ENCODE measurements around the gene DRC1.

Gene DRC1

GRCh38 chr2:26474261-26474785 lies 72.6 kb downstream of the DRC1 start:
- TF ChIP-seq, protein P1, sequence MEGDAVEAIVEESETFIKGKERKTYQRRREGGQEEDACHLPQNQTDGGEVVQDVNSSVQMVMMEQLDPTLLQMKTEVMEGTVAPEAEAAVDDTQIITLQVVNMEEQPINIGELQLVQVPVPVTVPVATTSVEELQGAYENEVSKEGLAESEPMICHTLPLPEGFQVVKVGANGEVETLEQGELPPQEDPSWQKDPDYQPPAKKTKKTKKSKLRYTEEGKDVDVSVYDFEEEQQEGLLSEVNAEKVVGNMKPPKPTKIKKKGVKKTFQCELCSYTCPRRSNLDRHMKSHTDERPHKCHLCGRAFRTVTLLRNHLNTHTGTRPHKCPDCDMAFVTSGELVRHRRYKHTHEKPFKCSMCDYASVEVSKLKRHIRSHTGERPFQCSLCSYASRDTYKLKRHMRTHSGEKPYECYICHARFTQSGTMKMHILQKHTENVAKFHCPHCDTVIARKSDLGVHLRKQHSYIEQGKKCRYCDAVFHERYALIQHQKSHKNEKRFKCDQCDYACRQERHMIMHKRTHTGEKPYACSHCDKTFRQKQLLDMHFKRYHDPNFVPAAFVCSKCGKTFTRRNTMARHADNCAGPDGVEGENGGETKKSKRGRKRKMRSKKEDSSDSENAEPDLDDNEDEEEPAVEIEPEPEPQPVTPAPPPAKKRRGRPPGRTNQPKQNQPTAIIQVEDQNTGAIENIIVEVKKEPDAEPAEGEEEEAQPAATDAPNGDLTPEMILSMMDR (IDR thresholded peaks at IDR 0.05; ENCODE audit: low read depth, low read length, missing control alignments) = no peak
- in situ Hi-C loops (cut with HindIII; ENCODE audit: low sequenced_read_pairs) = no loop called here
- no peak overlapping the region for H3K4me3 ChIP-seq (ENCODE audit: low read depth, low read length)
- DNase-seq (ENCODE audit: low read depth) = no peak

- in situ Hi-C loops (cut with HindIII; ENCODE audit: low sequenced_read_pairs) = no loop called here
- TF ChIP-seq, protein P1 (IDR thresholded peaks at IDR 0.05; ENCODE audit: low read depth, low read length, missing control alignments) = no peak
- no peak for DNase-seq (ENCODE audit: low read depth)
- H3K4me3 ChIP-seq (ENCODE audit: low read depth, low read length) = no peak overlapping the region
Observed at GRCh38 chr2:26475037-26475436, 73.3 kb downstream of the DRC1 start.

DNA sequence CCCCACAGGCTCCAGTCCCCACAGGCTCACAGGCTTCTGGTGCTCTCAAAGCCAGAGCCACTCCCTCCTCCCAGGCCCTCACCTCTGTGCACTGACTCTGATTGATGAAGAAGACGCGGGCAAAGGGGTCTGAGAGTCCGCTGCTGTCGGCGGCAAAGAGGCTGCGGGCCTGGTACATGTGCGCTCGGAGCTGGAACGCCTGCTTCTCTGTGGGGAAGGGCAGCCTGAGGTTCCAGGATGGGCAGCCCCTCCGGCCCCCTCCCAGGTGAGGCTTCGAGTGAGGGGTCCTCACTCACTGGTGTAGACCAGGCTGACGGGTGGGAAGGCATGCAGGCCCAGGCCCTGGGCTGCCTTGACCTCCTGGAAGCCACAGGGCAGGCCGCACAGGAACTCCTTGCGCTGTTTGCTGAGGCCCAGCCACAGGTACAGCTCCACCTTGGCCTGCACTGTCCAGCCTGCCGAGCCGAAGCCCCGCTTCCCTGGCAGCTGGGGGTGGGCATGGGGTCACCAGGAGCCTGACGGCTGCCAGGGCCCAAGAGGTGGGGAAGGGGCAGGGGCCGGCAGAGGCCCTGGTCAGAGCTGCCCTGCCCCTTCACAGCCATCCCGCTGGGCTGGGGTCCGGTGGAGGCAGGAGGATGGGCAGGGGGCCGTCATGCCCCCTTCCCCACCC lies 74.2 kb downstream of the DRC1 start:
- in situ Hi-C loops (cut with HindIII; ENCODE audit: low sequenced_read_pairs) = no loop called here
- TF ChIP-seq, protein P1 (IDR thresholded peaks at IDR 0.05; ENCODE audit: low read depth, low read length, missing control alignments) = no peak
- no peak for DNase-seq (ENCODE audit: low read depth)
- no peak overlapping the region for H3K4me3 ChIP-seq (ENCODE audit: low read depth, low read length)

GRCh38 chr2:26477126-26477910 lies 75.6 kb downstream of the DRC1 start:
- TF ChIP-seq, protein P1 (IDR thresholded peaks at IDR 0.05; ENCODE audit: low read depth, low read length, missing control alignments) = no peak
- DNase-seq (ENCODE audit: low read depth) = no peak
- in situ Hi-C loops (cut with HindIII; ENCODE audit: low sequenced_read_pairs) = no loop called here
- no peak overlapping the region for H3K4me3 ChIP-seq (ENCODE audit: low read depth, low read length)

DNA sequence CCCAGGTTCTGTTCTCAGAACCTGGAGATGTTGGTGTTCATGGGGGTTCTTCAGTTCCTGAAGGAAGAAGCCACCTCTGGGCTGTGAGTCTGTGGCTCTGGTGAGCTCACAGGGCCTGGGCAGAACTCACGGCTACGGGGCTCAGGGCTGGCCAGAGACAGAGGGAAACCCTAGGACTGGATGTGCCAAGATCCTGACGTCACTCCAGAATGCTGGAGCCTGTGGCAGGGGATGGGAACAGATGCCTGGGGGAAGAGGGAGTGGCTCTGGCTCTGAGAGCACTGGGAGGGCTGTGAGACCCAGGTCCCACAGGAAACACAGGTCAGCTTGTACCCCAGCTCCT lies 76.2 kb downstream of the DRC1 start, which contains the start of gene OTOF:
OTOF (minus strand) TSS at position 214 of the 343 bp plus-strand sequence.
- in situ Hi-C loops (cut with HindIII; ENCODE audit: low sequenced_read_pairs) = no loop called here
- DNase-seq (ENCODE audit: low read depth) = no peak
- no peak within 1 kb of the TSS for H3K4me3 ChIP-seq (ENCODE audit: low read depth, low read length)
- TF ChIP-seq, protein P1 (IDR thresholded peaks at IDR 0.05; ENCODE audit: low read depth, low read length, missing control alignments) = no peak

DNA sequence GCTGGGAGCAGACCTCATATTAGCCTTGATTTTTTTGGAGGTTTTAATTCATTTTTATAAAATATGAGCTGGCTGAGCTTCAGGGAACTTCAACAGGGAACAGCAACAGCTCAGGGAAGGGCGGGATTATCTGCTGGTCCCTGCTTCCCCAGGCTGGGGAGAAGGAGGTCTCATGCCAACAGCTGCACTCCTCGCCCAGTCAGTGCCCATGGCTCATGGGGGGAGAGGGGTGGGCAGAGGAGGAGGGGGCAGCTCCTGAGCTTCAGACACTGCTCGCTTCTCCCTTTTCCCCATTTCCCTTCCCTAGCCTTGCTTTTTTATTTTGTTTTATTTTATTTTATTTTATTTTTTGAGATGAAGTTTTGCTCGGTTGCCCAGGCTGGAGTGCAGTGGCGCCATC lies 76.6 kb downstream of the DRC1 start:
- no peak overlapping the region for H3K4me3 ChIP-seq (ENCODE audit: low read depth, low read length)
- TF ChIP-seq, protein P1 (IDR thresholded peaks at IDR 0.05; ENCODE audit: low read depth, low read length, missing control alignments) = no peak
- DNase-seq (ENCODE audit: low read depth) = no peak
- in situ Hi-C loops (cut with HindIII; ENCODE audit: low sequenced_read_pairs) = no loop called here
